Activated CD4-positive, alpha-beta T cell treated with anti-CD3 and anti-CD28 coated beads, Interleukin-2, amount 50 U/mL, for 16 hours (primary cell): Measurements from ENCODE around the gene SCART1.
"Not testable (repeated sequence)": the region's sequence is repeated elsewhere in the genome, so short reads cannot be mapped to it uniquely, and the experiment has no call there.

Experiments used
- DNase-seq: peaks from one replicate; pipeline ENCODE4 v3.0.0-alpha.2; 2020

The SCART1 gene

GRCh38 chr10:133474665-133475424 is 21.1 kb downstream of the SCART1 start:
- no peak for DNase-seq

- DNase-seq = peak; percentile 44
Observed at GRCh38 chr10:133475425-133475734, 21.6 kb downstream of the SCART1 start.

GRCh38 chr10:133475821-133476640 is 22.3 kb downstream of the SCART1 start:
- peak; percentile 30 for DNase-seq

GRCh38 chr10:133476641-133476990 is 22.9 kb downstream of the SCART1 start:
- no peak for DNase-seq

GRCh38 chr10:133481086-133481643 is 27.4 kb downstream of the SCART1 start:
- DNase-seq = no peak

- DNase-seq = no peak
Observed at GRCh38 chr10:133481657-133482056, 27.9 kb downstream of the SCART1 start.

GRCh38 chr10:133484818-133485217 is 31.1 kb downstream of the SCART1 start:
- DNase-seq = no peak

- no peak for DNase-seq
Observed at GRCh38 chr10:133487085-133487484, 33.3 kb downstream of the SCART1 start.

GRCh38 chr10:133488354-133488753 is 34.6 kb downstream of the SCART1 start:
- DNase-seq = no peak

GRCh38 chr10:133489816-133490588 is 36.3 kb downstream of the SCART1 start:
- no peak for DNase-seq

GRCh38 chr10:133493562-133493961 is 39.8 kb downstream of the SCART1 start:
- DNase-seq = not testable (repeated sequence)

GRCh38 chr10:133497363-133497762 is 43.6 kb downstream of the SCART1 start:
- DNase-seq = peak; percentile 14

- DNase-seq = not testable (repeated sequence)
Observed at GRCh38 chr10:133499176-133499575, 45.4 kb downstream of the SCART1 start.

GRCh38 chr10:133500897-133501296 is 47.2 kb downstream of the SCART1 start:
- not testable (repeated sequence) for DNase-seq

GRCh38 chr10:133509700-133510099 is 56.0 kb downstream of the SCART1 start:
- no peak for DNase-seq

GRCh38 chr10:133511408-133511807 is 57.7 kb downstream of the SCART1 start:
- DNase-seq = no peak

GRCh38 chr10:133511907-133512528 is 58.3 kb downstream of the SCART1 start:
- DNase-seq = no peak

GRCh38 chr10:133515471-133515870 is 61.7 kb downstream of the SCART1 start:
- no peak for DNase-seq

GRCh38 chr10:133516057-133516456 is 62.3 kb downstream of the SCART1 start:
- DNase-seq = no peak

- not testable (repeated sequence) for DNase-seq
Observed at GRCh38 chr10:133518517-133518916, 64.8 kb downstream of the SCART1 start.
